ENCODE results near the gene OR2AK2. TPM values are rescaled to one million over a fixed set of nuclear protein-coding genes. Genes with fewer than 3 reads are reported as not detected.

Gene OR2AK2
- total and polyA plus RNA-seq, 2 experiments from 2014 or later: 0.35 TPM; not detected in 1

DNA sequence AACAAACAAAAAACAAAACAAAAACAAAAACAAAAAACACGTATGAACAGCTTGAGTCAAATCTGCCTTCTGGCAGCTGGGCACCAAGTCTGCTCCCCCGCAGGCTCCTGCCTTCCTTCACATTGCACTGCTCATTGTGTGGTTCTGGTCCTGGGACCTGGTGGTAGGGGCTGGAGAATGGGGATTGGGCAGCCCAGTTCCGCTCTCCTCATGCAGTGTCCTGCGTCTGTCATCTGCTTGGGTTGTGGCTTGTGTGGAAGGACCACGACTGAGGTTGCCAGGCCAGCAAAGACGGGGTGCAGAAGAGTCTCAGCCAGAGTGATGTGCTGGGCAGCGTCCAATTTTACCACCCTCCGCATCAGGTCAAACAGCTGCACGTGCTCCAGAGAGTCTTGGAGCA lies 29.3 kb upstream of the OR2AK2 start:
- Mint-ChIP-seq H3K27ac (no peak overlapping the region), H3K36me3 (ENCODE audit: low read depth) (peaks cover 18% of the 10 kb centered on the region), H3K4me3 (no peak overlapping the region), H3K4me1 (no peaks in the 10 kb centered on the region), H3K9me3 (peaks cover 65% of the 10 kb centered on the region), H3K27me3 (ENCODE audit: insufficient read depth, low read depth, poor library complexity) (peaks cover 3% of the 10 kb centered on the region)
- ATAC-seq (no peak), DNase-seq (ENCODE audit: low spot score) (no peak)
- H3K4me2 ChIP-seq: no peak overlapping the region
- H3K27ac ChIP-seq (ENCODE audit: low read depth): no peak overlapping the region
- H3K79me2 ChIP-seq (replicated peaks; ENCODE audit: insufficient read depth): no peaks in the 10 kb centered on the region
- no peaks in the 10 kb centered on the region for H4K20me1 ChIP-seq (replicated peaks; ENCODE audit: insufficient read depth)
- no peaks in the 10 kb centered on the region for H3F3A ChIP-seq (replicated peaks; ENCODE audit: low read depth)
- no peaks in the 10 kb centered on the region for H3K4me1 ChIP-seq (ENCODE audit: insufficient read depth)
- H2AFZ ChIP-seq: no peak overlapping the region
- no peak overlapping the region for H3K4me3 ChIP-seq
- H3K36me3 ChIP-seq (ENCODE audit: insufficient read depth): no peaks in the 10 kb centered on the region
- TF ChIP-seq, protein P1, sequence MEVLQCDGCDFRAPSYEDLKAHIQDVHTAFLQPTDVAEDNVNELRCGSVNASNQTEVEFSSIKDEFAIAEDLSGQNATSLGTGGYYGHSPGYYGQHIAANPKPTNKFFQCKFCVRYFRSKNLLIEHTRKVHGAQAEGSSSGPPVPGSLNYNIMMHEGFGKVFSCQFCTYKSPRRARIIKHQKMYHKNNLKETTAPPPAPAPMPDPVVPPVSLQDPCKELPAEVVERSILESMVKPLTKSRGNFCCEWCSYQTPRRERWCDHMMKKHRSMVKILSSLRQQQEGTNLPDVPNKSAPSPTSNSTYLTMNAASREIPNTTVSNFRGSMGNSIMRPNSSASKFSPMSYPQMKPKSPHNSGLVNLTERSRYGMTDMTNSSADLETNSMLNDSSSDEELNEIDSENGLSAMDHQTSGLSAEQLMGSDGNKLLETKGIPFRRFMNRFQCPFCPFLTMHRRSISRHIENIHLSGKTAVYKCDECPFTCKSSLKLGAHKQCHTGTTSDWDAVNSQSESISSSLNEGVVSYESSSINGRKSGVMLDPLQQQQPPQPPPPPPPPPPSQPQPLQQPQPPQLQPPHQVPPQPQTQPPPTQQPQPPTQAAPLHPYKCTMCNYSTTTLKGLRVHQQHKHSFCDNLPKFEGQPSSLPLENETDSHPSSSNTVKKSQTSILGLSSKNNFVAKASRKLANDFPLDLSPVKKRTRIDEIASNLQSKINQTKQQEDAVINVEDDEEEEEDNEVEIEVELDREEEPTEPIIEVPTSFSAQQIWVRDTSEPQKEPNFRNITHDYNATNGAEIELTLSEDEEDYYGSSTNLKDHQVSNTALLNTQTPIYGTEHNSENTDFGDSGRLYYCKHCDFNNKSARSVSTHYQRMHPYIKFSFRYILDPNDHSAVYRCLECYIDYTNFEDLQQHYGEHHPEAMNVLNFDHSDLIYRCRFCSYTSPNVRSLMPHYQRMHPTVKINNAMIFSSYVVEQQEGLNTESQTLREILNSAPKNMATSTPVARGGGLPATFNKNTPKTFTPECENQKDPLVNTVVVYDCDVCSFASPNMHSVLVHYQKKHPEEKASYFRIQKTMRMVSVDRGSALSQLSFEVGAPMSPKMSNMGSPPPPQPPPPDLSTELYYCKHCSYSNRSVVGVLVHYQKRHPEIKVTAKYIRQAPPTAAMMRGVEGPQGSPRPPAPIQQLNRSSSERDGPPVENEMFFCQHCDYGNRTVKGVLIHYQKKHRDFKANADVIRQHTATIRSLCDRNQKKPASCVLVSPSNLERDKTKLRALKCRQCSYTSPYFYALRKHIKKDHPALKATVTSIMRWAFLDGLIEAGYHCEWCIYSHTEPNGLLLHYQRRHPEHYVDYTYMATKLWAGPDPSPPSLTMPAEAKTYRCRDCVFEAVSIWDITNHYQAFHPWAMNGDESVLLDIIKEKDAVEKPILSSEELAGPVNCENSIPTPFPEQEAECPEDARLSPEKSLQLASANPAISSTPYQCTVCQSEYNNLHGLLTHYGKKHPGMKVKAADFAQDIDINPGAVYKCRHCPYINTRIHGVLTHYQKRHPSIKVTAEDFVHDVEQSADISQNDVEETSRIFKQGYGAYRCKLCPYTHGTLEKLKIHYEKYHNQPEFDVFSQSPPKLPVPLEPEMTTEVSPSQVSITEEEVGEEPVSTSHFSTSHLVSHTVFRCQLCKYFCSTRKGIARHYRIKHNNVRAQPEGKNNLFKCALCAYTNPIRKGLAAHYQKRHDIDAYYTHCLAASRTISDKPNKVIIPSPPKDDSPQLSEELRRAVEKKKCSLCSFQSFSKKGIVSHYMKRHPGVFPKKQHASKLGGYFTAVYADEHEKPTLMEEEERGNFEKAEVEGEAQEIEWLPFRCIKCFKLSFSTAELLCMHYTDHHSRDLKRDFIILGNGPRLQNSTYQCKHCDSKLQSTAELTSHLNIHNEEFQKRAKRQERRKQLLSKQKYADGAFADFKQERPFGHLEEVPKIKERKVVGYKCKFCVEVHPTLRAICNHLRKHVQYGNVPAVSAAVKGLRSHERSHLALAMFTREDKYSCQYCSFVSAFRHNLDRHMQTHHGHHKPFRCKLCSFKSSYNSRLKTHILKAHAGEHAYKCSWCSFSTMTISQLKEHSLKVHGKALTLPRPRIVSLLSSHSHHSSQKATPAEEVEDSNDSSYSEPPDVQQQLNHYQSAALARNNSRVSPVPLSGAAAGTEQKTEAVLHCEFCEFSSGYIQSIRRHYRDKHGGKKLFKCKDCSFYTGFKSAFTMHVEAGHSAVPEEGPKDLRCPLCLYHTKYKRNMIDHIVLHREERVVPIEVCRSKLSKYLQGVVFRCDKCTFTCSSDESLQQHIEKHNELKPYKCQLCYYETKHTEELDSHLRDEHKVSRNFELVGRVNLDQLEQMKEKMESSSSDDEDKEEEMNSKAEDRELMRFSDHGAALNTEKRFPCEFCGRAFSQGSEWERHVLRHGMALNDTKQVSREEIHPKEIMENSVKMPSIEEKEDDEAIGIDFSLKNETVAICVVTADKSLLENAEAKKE (CRISPR knock-in tag; IDR thresholded peaks at IDR 0.05): no peak
- TF ChIP-seq ZNF331 (CRISPR knock-in tag; IDR thresholded peaks at IDR 0.05; ENCODE audit: low read depth) (no peak), NANOG (IDR thresholded peaks at IDR 0.05; ENCODE audit: borderline replicate concordance) (no peak), STAT1 (IDR thresholded peaks at IDR 0.05; ENCODE audit: unreplicated experiment) (no peak), POLR2AphosphoS5 (IDR thresholded peaks at IDR 0.05; ENCODE audit: low read depth) (no peak), CREB1 (CRISPR knock-in tag; IDR thresholded peaks at IDR 0.05; ENCODE audit: low read depth) (no peak), JUNB (IDR thresholded peaks at IDR 0.05; ENCODE audit: unreplicated experiment) (no peak), EZH2phosphoT487 (IDR thresholded peaks at IDR 0.05; ENCODE audit: unreplicated experiment) (no peak)
- TF ChIP-seq, protein P2, sequence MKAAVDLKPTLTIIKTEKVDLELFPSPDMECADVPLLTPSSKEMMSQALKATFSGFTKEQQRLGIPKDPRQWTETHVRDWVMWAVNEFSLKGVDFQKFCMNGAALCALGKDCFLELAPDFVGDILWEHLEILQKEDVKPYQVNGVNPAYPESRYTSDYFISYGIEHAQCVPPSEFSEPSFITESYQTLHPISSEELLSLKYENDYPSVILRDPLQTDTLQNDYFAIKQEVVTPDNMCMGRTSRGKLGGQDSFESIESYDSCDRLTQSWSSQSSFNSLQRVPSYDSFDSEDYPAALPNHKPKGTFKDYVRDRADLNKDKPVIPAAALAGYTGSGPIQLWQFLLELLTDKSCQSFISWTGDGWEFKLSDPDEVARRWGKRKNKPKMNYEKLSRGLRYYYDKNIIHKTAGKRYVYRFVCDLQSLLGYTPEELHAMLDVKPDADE (IDR thresholded peaks at IDR 0.05): no peak
- TF ChIP-seq, protein P3, sequence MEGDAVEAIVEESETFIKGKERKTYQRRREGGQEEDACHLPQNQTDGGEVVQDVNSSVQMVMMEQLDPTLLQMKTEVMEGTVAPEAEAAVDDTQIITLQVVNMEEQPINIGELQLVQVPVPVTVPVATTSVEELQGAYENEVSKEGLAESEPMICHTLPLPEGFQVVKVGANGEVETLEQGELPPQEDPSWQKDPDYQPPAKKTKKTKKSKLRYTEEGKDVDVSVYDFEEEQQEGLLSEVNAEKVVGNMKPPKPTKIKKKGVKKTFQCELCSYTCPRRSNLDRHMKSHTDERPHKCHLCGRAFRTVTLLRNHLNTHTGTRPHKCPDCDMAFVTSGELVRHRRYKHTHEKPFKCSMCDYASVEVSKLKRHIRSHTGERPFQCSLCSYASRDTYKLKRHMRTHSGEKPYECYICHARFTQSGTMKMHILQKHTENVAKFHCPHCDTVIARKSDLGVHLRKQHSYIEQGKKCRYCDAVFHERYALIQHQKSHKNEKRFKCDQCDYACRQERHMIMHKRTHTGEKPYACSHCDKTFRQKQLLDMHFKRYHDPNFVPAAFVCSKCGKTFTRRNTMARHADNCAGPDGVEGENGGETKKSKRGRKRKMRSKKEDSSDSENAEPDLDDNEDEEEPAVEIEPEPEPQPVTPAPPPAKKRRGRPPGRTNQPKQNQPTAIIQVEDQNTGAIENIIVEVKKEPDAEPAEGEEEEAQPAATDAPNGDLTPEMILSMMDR (conservative IDR thresholded peaks at IDR 0.05; ENCODE audit: low read depth in 2 of 2): no peak
- TF ChIP-seq, protein P4, sequence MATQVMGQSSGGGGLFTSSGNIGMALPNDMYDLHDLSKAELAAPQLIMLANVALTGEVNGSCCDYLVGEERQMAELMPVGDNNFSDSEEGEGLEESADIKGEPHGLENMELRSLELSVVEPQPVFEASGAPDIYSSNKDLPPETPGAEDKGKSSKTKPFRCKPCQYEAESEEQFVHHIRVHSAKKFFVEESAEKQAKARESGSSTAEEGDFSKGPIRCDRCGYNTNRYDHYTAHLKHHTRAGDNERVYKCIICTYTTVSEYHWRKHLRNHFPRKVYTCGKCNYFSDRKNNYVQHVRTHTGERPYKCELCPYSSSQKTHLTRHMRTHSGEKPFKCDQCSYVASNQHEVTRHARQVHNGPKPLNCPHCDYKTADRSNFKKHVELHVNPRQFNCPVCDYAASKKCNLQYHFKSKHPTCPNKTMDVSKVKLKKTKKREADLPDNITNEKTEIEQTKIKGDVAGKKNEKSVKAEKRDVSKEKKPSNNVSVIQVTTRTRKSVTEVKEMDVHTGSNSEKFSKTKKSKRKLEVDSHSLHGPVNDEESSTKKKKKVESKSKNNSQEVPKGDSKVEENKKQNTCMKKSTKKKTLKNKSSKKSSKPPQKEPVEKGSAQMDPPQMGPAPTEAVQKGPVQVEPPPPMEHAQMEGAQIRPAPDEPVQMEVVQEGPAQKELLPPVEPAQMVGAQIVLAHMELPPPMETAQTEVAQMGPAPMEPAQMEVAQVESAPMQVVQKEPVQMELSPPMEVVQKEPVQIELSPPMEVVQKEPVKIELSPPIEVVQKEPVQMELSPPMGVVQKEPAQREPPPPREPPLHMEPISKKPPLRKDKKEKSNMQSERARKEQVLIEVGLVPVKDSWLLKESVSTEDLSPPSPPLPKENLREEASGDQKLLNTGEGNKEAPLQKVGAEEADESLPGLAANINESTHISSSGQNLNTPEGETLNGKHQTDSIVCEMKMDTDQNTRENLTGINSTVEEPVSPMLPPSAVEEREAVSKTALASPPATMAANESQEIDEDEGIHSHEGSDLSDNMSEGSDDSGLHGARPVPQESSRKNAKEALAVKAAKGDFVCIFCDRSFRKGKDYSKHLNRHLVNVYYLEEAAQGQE (IDR thresholded peaks at IDR 0.05; ENCODE audit: unreplicated experiment): no peak
- no peaks in the 10 kb centered on the region for H3K27me3 ChIP-seq (ENCODE audit: insufficient read depth)
- H3K9me2 ChIP-seq (ENCODE audit: insufficient read depth): no peaks in the 10 kb centered on the region
